Measurements from ENCODE around the gene FKBP11. TPM values are rescaled to one million over a fixed set of nuclear protein-coding genes. Genes with fewer than 3 reads are reported as not detected.

The FKBP11 gene
- total and polyA plus RNA-seq, 2 of the 8 experiments (the other 6 are each of a cell fraction or from before 2014, with no cell fraction given) = 45.7 to 65.1 TPM

DNA sequence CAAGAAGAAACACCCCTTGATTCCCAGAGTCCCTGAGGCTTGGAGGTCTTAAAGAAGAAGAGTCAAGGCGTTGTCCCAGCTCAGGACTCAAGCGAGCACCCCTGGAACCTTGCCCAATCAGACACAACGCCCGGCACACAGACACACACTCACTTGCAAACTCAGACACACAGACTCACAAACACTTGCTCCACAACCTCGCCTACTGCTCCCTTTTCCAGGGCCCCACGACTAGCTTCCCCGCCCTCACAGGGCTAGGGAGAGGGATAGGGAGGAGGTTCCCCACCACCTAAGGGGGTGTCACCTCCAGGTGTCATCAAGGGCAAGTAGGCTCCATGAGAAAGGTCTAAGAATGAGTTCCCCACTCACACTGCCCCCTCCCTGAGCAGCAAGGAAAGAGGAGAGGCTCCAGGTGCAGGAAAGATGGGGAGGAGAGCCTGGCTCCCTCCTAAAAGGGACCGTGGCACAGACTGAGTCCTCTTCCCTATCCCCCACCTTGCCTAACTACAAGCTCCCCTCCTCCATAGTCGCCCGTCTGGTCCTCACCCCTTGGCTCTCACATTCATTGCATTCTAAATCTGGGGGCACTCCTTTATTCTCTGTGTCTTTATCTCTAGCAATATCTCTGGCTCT lies 45.5 kb upstream of the FKBP11 start:
- H2BK15ac ChIP-seq (ENCODE audit: low read length) = peak overlapping the region; percentile 19; the same call in 1 of the 2 replicates
- no peak for FAIRE-seq
- no peaks in the 10 kb centered on the region for H3K79me1 ChIP-seq (ENCODE audit: low read depth, low read length)
- H3K14ac ChIP-seq (ENCODE audit: insufficient read length) = no peak overlapping the region
- H3K27me3 ChIP-seq (replicated peaks in 1 of 4; ENCODE audit: control insufficient read depth in 3 of 4, extremely low read depth in 1 of 4, insufficient read depth in 3 of 4, low read length in 3 of 4) = peaks cover 50 to 89% (median 87%) of the 10 kb centered on the region in 4 experiments
- 4% methylated on average over 10 of the region's 10 CpGs; no CpG with 5 or more reads in 1 of the 2 experiments for WGBS, 2 experiments (ENCODE audit: extremely low coverage in 1 of 2, insufficient coverage in 1 of 2, insufficient read length in 1 of 2, insufficient replicate concordance in 2 of 2, low coverage in 1 of 2, low lambda C conversion rate in 2 of 2, missing lambda C conversion rate in 1 of 2)
- no peak overlapping the region for H3K4ac ChIP-seq (replicated peaks; ENCODE audit: insufficient read length, low read depth, low read length)
- H3K27ac ChIP-seq (ENCODE audit: low read depth, low read length) = no peak overlapping the region
- no peak overlapping the region for H2AFZ ChIP-seq (ENCODE audit: low read length)
- peaks cover under 1 to 10% of the 10 kb centered on the region in 2 experiments for H4K20me1 ChIP-seq (replicated peaks in 1 of 2; ENCODE audit: control insufficient read depth in 1 of 2, insufficient read depth in 2 of 2, low read length in 2 of 2)
- H2BK12ac ChIP-seq (ENCODE audit: low read depth, low read length) = peak overlapping the region; percentile 68; the same call in 1 of the 2 replicates
- H3K4me2 ChIP-seq (ENCODE audit: insufficient read depth in 1 of 2, low read depth in 2 of 2, low read length in 2 of 2) = peak overlapping the region; percentile 87 to 96
- peaks cover 24 to 45% (median 40%) of the 10 kb centered on the region in 4 experiments for H3K4me1 ChIP-seq (replicated peaks in 1 of 4; ENCODE audit: control insufficient read depth in 3 of 4, insufficient read depth in 4 of 4, low read length in 3 of 4)
- no peak for TF ChIP-seq TCF12 (IDR thresholded peaks at IDR 0.05; ENCODE audit: low read depth, low read length)
- peak; percentile 28 for TF ChIP-seq RNF2 (IDR thresholded peaks at IDR 0.05; ENCODE audit: borderline replicate concordance, low read depth, low read length, missing control alignments, poor library complexity, severe bottlenecking)
- TF ChIP-seq YY1 (IDR thresholded peaks at IDR 0.05; ENCODE audit: low read depth, low read length) = no peak
- peak; percentile 57 for TF ChIP-seq EZH2 (IDR thresholded peaks at IDR 0.05; ENCODE audit: low read depth, low read length, severe bottlenecking)
- TF ChIP-seq NRF1 (IDR thresholded peaks at IDR 0.05; ENCODE audit: low read depth, low read length) = no peak
- no peak for TF ChIP-seq CBX8 (IDR thresholded peaks at IDR 0.05; ENCODE audit: borderline replicate concordance, low read depth, low read length)
- peak overlapping the region; percentile 37 to 56 (median 44) for H3K4me3 ChIP-seq (ENCODE audit: extremely low read depth in 1 of 4, insufficient read depth in 2 of 4, low read depth in 3 of 4, low read length in 4 of 4)
- no peak overlapping the region for H4K91ac ChIP-seq (replicated peaks; ENCODE audit: insufficient read length, low read length)
- CTCF ChIA-PET (ENCODE audit: partially characterized antibody) = interaction anchor here (0.6 to 40.8 kb wide), 14 partner anchors 11 to 372 kb away, joined by 3 to 1336 read pairs (median 3); partner anchors contain the start of genes ARF3, DDN and WNT1
- H4K8ac ChIP-seq (ENCODE audit: extremely low read depth, insufficient read depth, low read length) = no peak overlapping the region
- H2BK20ac ChIP-seq (ENCODE audit: low read length) = 0 out of 2 replicates have a peak overlapping the region, but pooled peaks have one; percentile 40
- no peak overlapping the region for H2AK5ac ChIP-seq (ENCODE audit: low read depth, low read length)
- H3K18ac ChIP-seq (ENCODE audit: extremely low read depth, low read length) = peak overlapping the region; percentile 13; the same call in 1 of the 2 replicates
- 0 out of 7 replicates have a peak overlapping the region, but pooled peaks of 1 of the 4 experiments have one; percentile 13 for H3K9ac ChIP-seq (replicated peaks in 1 of 4; ENCODE audit: extremely low read depth in 1 of 4, low read depth in 3 of 4, low read length in 3 of 4)
- no peak overlapping the region for H4K5ac ChIP-seq (ENCODE audit: insufficient read length, low read depth, low read length)
- DNase-seq (ENCODE audit: low read depth in 1 of 2, low spot score in 2 of 2) = no peak
- H3K23ac ChIP-seq (ENCODE audit: insufficient read length) = no peak overlapping the region
- no peaks in the 10 kb centered on the region; a peak in 1 of 8 replicates for H3K36me3 ChIP-seq (ENCODE audit: control insufficient read depth in 2 of 4, insufficient read depth in 4 of 4, low read length in 3 of 4)
- POLR2A ChIA-PET (ENCODE audit: partially characterized antibody) = interaction anchor here (1.0 to 6.9 kb wide), 6 partner anchors 10 to 140 kb away, joined by 3 to 65 read pairs (median 10); partner anchors contain the start of genes ARF3, FKBP11 and RND1
- no peaks in the 10 kb centered on the region for H3K9me3 ChIP-seq (ENCODE audit: insufficient read depth in 2 of 2, low read depth in 1 of 2, low read length in 1 of 2)
- peaks cover 6% of the 10 kb centered on the region; the same call in 1 of the 2 replicates for H3K23me2 ChIP-seq (ENCODE audit: low read depth, low read length)
- no peak overlapping the region for H2BK120ac ChIP-seq (replicated peaks; ENCODE audit: low read depth, low read length)
- H3K56ac ChIP-seq (replicated peaks; ENCODE audit: insufficient read length, low read depth, low read length) = no peak overlapping the region
- H3K79me2 ChIP-seq (ENCODE audit: control insufficient read depth in 1 of 2, insufficient read depth in 2 of 2, low read length in 2 of 2) = no peaks in the 10 kb centered on the region
- no peak overlapping the region for H2BK5ac ChIP-seq (ENCODE audit: low read depth, low read length)

All from H1 (cell line).